ENCODE results near the gene CDPF1.

GRCh38 chr22:46214149-46214548 is 35.9 kb downstream of the CDPF1 start:
- TF ChIP-seq CTCF (IDR thresholded peaks at IDR 0.05) (no peak), POLR2A (IDR thresholded peaks at IDR 0.05) (no peak)
